Vagina (tissue), 2 donors: Measurements from ENCODE around the gene ERN1. TPM values are rescaled to one million over a fixed set of nuclear protein-coding genes. Genes with fewer than 3 reads are reported as not detected.

Experiments used
- DNase-seq, 2 donors: peaks; one replicate each; pipeline ENCODE4 v3.0.0-alpha.2; 2017; ENCODE audit errors: extremely low spot score in 2 of 2
- H3K27ac ChIP-seq: fragments of 200-600 bp; sonication (generic); one replicate; pipeline ENCODE4 v1.5.1; 2019
- H3K27me3 ChIP-seq: fragments of 200-600 bp; sonication (generic); one replicate; pipeline ENCODE4 v1.5.1; 2019
- H3K36me3 ChIP-seq, 2 donors: fragments of 200-600 bp; sonication (generic); one replicate each; pipeline ENCODE4 v1.5.1; 2017 to 2019
- H3K4me1 ChIP-seq: fragments of 200-600 bp; sonication (generic); one replicate; pipeline ENCODE4 v1.5.1; 2019
- H3K4me3 ChIP-seq, 2 donors: fragments of 200-600 bp; sonication (generic); 1 replicate in 1 of 2; 2 replicates in 1 of 2; pipeline ENCODE4 v1.5.1; 2016 to 2019
- H3K9me3 ChIP-seq: fragments of 200-600 bp; sonication (generic); one replicate; pipeline ENCODE4 v1.5.1; 2019
- POLR2A ChIP-seq, 2 donors: fragments of 450-650 bp; IDR thresholded peaks; one replicate each; pipeline ENCODE4 v1.6.1; 2017; ENCODE audit warnings: antibody characterized with exemption in 2 of 2, mild to moderate bottlenecking in 2 of 2, moderate library complexity in 2 of 2
- POLR2AphosphoS5 ChIP-seq, 2 donors: sonication (generic); formaldehyde crosslinking; IDR thresholded peaks; one replicate each; pipeline ENCODE4 v1.9.0; 2017; ENCODE audit warnings: antibody characterized with exemption in 2 of 2, mild to moderate bottlenecking in 2 of 2, low read depth in 1 of 2; ENCODE audit not compliant: insufficient read depth in 1 of 2
- intact Hi-C: fragments of 100-400 bp; cut with DNase I; formaldehyde crosslinking; loops from one replicate; pipeline ENCODE4 v1.15.1; 2023
- total RNA-seq: library from RNA; depleted of rRNA; stranded (reverse); fragments of >200 nt; gene quantifications from one replicate; pipeline ENCODE4 v1.2.3, GENCODE V29; 2016
- TF ChIP-seq, protein P1 (sequence below), 3 experiments: fragments of 450-650 bp in 2 of 3; fragments of 200-600 bp in 1 of 3; sonication (generic) in 1 of 3; IDR thresholded peaks; one replicate each; pipeline ENCODE4 v1.5.1; 2017 to 2019; ENCODE audit warnings: antibody characterized with exemption in 3 of 3, mild to moderate bottlenecking in 2 of 3, moderate library complexity in 2 of 3

Gene ERN1
- total RNA-seq, 1 donor from 2014 or later: 31.4 TPM

DNA sequence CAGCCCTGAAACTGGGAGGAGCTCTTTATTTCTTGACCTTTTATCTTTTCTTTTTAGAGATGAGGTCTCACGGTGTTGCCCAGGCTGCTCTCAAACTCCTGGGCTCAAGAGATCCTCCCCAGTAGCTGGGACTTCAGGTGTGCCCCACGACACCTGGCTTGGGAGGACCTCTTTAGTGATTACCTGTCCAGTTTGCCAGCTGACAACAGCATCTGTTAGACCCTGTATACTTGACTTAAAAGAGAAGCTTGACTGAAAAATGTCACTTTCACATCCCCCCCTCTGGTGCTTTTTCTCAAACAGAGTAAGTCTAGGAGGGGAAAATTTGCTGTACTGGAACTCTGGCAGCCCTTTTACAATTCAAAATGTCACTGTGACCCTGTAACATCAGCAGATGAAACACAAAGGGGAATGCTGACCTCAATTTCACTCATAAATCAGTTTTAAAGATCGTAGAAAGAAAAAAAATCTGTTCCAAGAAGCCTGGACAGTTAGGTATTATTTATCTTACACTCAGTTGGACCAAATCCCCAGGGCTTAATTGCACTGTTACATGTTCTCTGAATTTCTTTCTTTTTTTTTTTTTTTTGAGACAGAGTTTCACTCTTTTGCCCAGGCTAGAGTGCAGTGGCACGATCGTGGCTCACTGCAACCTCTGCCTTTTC, 1.8 kb upstream of the ERN1 start:
- TF ChIP-seq POLR2A (IDR thresholded peaks at IDR 0.05): no peak
- TF ChIP-seq, protein P1, sequence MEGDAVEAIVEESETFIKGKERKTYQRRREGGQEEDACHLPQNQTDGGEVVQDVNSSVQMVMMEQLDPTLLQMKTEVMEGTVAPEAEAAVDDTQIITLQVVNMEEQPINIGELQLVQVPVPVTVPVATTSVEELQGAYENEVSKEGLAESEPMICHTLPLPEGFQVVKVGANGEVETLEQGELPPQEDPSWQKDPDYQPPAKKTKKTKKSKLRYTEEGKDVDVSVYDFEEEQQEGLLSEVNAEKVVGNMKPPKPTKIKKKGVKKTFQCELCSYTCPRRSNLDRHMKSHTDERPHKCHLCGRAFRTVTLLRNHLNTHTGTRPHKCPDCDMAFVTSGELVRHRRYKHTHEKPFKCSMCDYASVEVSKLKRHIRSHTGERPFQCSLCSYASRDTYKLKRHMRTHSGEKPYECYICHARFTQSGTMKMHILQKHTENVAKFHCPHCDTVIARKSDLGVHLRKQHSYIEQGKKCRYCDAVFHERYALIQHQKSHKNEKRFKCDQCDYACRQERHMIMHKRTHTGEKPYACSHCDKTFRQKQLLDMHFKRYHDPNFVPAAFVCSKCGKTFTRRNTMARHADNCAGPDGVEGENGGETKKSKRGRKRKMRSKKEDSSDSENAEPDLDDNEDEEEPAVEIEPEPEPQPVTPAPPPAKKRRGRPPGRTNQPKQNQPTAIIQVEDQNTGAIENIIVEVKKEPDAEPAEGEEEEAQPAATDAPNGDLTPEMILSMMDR (IDR thresholded peaks at IDR 0.05): no peak
- peak; percentile 17 to 20 for TF ChIP-seq POLR2AphosphoS5 (IDR thresholded peaks at IDR 0.05; ENCODE audit: insufficient read depth in 1 of 2, low read depth in 1 of 2)

DNA sequence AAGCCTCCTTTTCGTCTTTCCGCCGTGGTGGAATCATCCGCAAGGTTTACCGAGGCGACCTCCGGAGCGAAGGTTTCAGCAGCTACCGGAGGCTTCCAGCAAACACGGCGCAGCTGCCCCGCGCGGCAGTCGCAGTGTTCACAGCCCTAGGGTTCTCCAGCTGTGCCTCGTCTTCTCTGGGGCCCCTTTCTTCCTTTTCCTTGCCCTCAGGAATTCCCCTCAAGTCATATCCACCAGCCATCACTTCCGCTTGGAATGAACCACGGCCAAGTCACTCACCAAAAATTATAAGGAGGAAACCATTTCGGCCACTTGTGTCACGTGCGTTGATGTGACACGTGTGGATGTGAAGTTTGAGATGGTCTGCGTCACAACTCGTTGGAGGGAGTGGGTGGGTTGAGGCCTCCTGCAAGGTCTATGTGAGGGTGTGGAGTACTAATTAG, 636 bp upstream of the ERN1 start:
- H3K4me1 ChIP-seq: peaks cover 48% of the 10 kb centered on the region
- intact Hi-C loops: loop anchor here (5.0 to 10.0 kb wide), 2 partner anchors 103 to 216 kb away; partner anchors contain the start of genes CSHL1 and GH1
- DNase-seq: peak in 1 of 2 donors; percentile 94
- H3K27ac ChIP-seq: peak overlapping the region; percentile 89
- H3K27me3 ChIP-seq: no peaks in the 10 kb centered on the region
- H3K9me3 ChIP-seq: no peaks in the 10 kb centered on the region
- peak overlapping the region; percentile 82 to 95 for H3K4me3 ChIP-seq
- TF ChIP-seq POLR2A (IDR thresholded peaks at IDR 0.05): no peak
- TF ChIP-seq POLR2AphosphoS5 (IDR thresholded peaks at IDR 0.05; ENCODE audit: insufficient read depth in 1 of 2, low read depth in 1 of 2): peak in 1 of 2 donors; percentile 40
- TF ChIP-seq, protein P1 (IDR thresholded peaks at IDR 0.05): peak in 1 of 3 experiments; percentile 6
- H3K36me3 ChIP-seq: no peaks in the 10 kb centered on the region

More for the DNA sequence above, 1.8 kb upstream of the ERN1 start:
- no peaks in the 10 kb centered on the region for H3K9me3 ChIP-seq
- H3K4me1 ChIP-seq: peaks cover 36% of the 10 kb centered on the region
- intact Hi-C loops: loop anchor here (5.0 to 10.0 kb wide), 2 partner anchors 104 to 217 kb away; partner anchors contain the start of genes CSHL1 and GH1
- no peaks in the 10 kb centered on the region for H3K36me3 ChIP-seq
- DNase-seq: no peak
- no peaks in the 10 kb centered on the region for H3K27me3 ChIP-seq
- peak overlapping the region; percentile 89 for H3K27ac ChIP-seq
- H3K4me3 ChIP-seq: no peak overlapping the region

DNA sequence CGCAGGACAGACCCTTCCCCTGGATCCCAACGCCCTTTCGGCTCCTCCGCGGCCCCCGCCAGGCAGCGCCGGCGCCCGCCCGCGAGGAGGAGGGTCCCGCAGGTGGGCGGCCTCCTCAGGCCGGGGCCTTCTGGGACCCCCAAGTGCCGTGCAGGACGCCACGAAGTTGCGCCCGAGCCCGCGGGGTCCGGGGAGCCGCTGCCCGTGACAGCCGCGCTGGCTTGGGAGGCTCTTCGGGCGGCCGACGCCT, 504 bp downstream of the ERN1 start:
- Histone ChIP-seq H3K4me1 (peaks cover 51% of the 10 kb centered on the region), H3K27me3 (no peaks in the 10 kb centered on the region), H3K4me3 (peak overlapping the region; percentile 82 to 95), H3K9me3 (no peaks in the 10 kb centered on the region), H3K36me3 (no peaks in the 10 kb centered on the region), H3K27ac (peak overlapping the region; percentile 89)
- TF ChIP-seq, protein P1 (IDR thresholded peaks at IDR 0.05): no peak
- no peak for TF ChIP-seq POLR2A (IDR thresholded peaks at IDR 0.05)
- TF ChIP-seq POLR2AphosphoS5 (IDR thresholded peaks at IDR 0.05; ENCODE audit: insufficient read depth in 1 of 2, low read depth in 1 of 2): no peak
- no peak for DNase-seq
- intact Hi-C loops: no loop called here

DNA sequence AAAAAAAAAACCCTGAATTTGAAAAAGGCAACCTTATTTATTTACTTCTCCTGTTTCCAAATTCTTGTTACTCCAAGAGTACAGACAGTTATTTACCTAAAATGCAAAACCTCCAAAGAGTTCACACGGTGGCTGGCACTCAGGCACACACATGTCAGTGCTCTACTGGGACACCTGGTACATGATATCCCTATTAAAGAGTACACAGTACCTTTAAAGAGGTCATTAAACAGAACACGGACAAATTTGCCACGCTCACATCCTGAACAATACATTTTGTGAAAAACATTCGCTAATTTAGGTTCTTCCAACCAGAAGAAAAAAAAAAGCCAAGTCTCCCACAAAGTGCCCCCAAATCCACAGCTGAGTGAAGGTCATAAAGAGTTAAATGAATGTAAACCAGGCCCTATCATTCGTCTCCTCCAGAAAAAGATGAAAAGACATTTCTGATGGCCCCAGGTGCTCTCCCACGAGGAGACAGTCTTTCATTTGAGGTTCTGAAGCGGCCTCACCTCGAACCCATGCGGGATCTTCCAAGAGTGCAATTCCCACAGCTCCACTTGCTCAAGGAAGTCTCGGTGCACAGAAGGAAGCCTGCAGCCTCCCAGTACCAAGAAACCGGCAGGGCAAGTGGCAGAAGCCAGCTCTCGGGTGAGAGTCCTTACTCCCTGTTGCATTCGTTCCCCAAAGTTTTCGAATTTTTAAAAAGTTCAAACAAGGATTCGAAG, 993 bp downstream of the ERN1 start:
- peak overlapping the region; percentile 89 for H3K27ac ChIP-seq
- no peaks in the 10 kb centered on the region for H3K9me3 ChIP-seq
- no peaks in the 10 kb centered on the region for H3K27me3 ChIP-seq
- H3K36me3 ChIP-seq: no peaks in the 10 kb centered on the region
- H3K4me3 ChIP-seq: peak overlapping the region; percentile 82 to 95
- intact Hi-C loops: no loop called here
- H3K4me1 ChIP-seq: peaks cover 51% of the 10 kb centered on the region
- peak in 1 of 2 donors; percentile 86 for DNase-seq
- TF ChIP-seq POLR2A (IDR thresholded peaks at IDR 0.05): no peak
- TF ChIP-seq POLR2AphosphoS5 (IDR thresholded peaks at IDR 0.05; ENCODE audit: insufficient read depth in 1 of 2, low read depth in 1 of 2): no peak
- TF ChIP-seq, protein P1 (IDR thresholded peaks at IDR 0.05): no peak

DNA sequence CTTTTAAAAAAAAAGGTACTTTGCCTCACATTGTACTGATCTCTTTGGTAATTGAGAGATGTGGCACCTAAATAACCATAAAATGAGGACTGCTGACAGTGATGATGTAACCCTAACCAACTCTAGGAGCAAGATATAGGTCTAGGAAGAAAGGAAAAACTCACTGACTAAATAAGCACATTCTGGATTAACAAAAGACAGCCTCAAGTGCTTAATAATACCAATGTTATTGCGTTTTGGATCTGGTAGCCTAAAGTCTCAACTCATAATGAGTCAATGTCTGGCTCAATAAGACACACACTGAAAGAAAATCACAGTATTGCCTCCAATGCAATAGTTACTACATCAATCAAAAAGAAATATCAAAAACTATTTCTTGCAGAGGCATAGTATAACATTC, 3.0 kb downstream of the ERN1 start:
- H3K4me3 ChIP-seq: no peak overlapping the region
- intact Hi-C loops: no loop called here
- no peaks in the 10 kb centered on the region for H3K36me3 ChIP-seq
- H3K27me3 ChIP-seq: no peaks in the 10 kb centered on the region
- H3K27ac ChIP-seq: peak overlapping the region; percentile 89
- TF ChIP-seq, protein P1 (IDR thresholded peaks at IDR 0.05): no peak
- DNase-seq: no peak
- H3K4me1 ChIP-seq: peaks cover 55% of the 10 kb centered on the region
- no peaks in the 10 kb centered on the region for H3K9me3 ChIP-seq
